HUDEP-2 (cell line): ENCODE data around the gene NR3C2.
"Not testable (repeated sequence)": the region's sequence is repeated elsewhere in the genome, so short reads cannot be mapped to it uniquely, and the experiment has no call there.

Source experiments
- DNase-seq, 76 experiments: peaks; one replicate each; lab custom pipeline; 2025; ENCODE audit not compliant: unreplicated experiment in 76 of 76; lab: John Stamatoyannopoulos, UW

The NR3C2 gene

DNA sequence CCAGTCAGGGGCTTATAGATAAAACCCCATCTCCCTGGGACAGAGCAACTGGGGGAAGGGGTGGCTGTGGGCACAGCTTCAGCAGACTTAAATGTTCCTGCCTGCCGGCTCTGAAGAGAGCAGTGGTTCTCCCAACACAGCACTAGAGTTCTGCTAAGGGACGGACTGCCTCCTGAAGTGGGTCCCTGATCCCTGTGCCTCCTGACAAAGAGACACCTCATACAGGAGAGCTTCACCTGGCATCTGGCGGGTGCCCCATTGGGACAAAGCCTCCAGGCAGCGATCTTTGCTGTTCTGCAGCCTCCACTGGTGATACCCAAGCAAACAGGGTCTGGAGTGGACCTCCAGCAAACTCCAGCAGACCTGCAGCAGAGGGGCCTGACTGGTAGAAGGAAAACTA is 359.1 kb downstream of the NR3C2 start:
- not testable (repeated sequence) for DNase-seq

- no peak for DNase-seq
Measured at GRCh38 chr4:148081745-148082144, 360.5 kb downstream of the NR3C2 start.

DNA sequence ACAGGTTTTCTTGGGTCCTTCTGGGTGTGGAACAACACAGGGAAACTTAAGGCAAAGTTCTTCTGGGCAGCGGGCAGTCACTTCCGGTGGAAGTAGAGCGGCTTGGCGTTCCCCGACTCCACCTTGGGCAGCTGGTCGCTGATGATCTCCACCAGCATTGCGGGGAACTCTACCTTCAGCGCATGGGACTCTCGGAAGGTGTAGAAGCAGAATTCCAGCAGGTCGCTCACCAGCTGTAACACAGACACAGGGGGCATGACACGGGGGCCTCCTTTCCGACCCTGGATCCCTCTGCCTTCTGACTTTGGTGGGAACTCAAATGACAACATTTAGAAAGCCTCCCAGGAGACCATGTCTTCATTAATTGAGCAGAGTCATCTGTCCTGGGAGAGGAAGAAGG is 360.9 kb downstream of the NR3C2 start:
- DNase-seq = no peak

DNA sequence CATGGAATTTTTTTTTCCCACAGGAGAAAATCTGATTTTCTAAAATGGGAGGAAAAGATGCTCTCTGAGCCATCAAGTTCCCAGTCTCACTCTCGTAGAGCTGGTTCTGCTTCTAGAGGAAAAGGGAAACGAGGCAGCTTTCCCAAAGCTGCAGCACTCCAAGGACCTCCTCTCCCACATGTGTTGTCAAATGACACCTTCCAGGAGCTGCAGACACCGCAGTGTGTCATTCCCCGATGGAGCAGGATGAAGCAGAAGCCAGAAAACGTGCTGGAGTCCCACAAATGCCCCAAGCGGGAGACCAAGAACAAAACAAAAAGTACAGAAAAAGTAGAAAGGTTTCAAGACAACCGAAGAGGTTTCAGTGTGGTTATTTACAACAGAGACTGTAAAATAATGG is 362.3 kb downstream of the NR3C2 start:
- DNase-seq = no peak

- no peak for DNase-seq
Measured at GRCh38 chr4:148078061-148078460, 364.2 kb downstream of the NR3C2 start.

DNA sequence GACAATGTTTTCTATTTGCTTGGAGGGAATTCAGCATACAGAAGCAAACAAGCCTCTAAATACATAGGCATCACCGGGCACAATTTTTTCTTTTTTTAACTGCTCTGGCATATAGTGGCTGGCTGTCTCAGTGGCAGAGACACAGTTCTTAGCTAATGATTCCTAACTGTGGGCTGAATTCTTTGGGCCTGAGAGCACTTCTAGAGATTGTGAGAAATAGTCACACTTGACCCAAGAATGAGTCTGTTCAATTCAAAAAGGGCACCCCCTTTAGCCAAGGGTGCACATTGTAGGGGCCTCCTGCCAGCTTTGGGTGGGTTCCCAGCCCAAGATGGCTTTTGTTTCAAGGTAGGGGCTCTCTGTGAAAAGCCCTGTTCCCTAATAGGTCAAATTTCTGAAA is 364.6 kb downstream of the NR3C2 start:
- no peak for DNase-seq

DNA sequence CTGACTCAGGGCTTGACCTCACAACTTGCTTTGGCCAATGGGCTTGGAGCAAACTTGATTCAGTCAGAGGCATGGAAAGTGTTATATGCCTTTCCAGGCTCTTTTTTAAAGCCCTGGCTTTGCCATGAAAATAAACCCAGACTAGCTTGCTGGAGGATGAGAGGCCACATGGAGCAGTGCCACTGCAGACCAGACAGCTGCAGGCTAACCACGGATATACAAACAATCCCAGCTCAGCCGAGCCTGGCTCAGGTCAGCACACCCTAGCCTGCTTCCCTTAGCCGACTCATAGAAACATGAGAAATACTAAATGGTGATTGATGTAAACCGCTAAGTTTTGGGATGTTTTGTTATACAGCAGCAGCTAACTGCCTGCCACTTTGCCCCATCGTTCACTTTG is 365.2 kb downstream of the NR3C2 start:
- no peak for DNase-seq

GRCh38 chr4:148075438-148075837 is 366.8 kb downstream of the NR3C2 start:
- DNase-seq = no peak

DNA sequence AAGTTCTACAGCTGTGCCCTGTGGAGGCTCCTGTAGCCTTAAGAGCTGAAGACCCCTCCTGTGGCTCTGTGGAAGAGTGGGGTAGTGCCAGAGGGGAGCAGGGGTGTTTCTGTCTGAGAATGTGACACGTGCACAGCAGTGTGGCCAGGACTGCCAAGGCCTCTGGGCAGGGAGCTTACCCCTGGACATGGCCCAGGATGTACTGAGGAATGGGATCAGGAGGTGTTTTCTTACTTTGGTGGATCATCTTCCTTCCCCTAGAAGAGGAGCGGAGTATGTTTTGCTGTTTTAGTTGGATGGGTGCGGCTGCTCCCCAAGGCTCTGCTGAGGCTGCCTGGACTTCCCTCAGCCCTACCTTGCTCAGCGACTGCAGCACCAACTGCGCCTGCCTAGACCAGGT is 367.8 kb downstream of the NR3C2 start:
- no peak for DNase-seq

DNA sequence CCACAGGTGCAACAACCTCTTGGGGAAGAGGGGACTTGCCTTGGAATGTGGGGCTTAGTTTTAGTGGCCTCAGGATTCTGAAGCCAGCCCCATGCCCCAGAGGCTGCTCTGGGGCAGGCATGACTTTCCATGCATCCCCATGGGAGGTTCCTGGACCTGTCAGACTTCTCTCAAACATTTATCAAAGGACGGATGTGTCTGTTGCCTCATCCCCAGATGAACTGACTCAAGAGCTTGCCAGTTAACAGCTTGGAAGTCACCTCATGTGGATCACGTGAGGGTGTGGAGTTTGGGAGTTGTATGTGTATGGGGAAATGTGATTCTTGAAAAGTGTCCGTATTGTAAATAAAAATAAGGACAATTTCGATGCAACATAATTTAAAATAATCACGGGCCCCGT is 368.9 kb downstream of the NR3C2 start:
- no peak for DNase-seq

DNA sequence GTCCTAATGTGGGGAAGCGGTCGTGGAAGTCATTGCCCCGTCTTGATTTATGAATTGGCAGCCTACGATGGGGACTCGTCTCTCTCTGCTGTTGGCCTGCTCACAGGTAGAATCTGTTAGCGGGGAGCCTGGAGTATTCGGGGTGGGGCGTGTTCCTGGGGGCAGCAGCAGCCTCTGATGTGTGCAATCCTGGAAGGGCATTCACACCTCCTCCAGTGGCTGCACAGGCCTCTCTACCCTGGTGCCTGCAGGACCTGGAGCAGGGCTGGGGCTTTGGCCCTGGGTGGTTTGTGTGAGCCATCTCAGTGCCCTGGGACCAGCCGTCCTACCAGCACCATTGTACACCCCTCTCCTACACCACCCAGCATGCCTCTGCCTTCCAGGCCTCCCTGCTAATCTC is 369.4 kb downstream of the NR3C2 start:
- DNase-seq = no peak

DNA sequence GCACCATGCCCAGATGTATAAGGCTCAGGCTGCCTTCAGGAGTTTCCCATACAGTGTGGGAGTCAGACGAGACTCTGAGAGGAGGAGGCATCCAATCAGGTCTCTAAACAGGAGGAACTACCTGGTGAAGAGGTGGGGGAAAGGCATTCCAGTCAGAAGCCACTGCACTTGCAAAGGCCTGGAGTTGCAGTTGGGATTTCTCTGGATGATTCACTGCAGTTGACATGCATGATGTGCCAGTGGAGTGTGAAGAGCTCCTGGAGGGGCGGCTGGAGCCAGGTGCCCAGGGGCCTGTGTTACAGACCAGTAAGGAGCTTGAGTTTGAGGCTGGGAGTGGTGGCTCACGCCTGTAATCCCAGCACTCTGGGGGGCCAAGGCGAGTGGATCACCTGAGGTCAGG is 371.2 kb downstream of the NR3C2 start:
- no peak for DNase-seq

GRCh38 chr4:148069895-148070178 is 372.4 kb downstream of the NR3C2 start:
- no peak for DNase-seq

DNA sequence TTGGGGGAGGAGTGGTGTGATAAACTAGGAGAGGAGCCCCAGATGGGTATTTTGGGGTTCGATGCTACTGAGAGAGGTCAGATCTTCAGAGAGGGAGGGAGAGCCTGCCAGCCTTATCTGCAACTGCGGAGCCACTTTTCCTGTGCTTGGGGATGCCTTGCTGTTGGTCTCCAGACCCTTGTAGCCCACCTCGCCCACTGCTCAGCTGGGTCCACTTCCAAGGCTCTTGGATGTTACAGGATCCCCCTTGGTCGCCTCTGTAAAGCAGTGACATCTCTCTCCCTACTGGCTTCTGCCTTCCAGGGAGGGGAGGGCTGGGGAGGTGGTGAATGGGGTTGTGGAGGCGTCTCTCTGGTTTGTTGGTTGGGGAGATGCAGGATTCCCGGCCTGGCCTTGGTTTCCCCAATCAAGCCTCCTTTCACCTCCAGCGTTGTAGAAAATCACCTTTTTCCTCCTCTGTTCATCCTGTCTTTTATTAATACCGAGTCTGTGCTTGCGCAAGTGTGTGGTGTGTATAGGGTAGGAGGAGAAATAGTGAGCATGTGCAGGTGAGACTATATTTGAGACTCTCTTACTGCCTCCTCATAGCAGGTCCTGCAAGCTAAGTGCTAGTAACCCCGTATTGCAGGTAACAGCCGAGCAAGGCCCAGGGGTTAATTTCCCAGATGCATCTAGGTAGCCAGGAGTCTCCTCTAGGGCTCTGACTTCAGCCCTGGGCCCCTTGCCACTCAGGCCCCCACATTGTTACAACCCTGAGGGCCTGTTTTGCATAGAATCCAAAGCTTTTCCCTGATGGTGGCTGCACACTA is 372.9 kb downstream of the NR3C2 start:
- DNase-seq = no peak

DNA sequence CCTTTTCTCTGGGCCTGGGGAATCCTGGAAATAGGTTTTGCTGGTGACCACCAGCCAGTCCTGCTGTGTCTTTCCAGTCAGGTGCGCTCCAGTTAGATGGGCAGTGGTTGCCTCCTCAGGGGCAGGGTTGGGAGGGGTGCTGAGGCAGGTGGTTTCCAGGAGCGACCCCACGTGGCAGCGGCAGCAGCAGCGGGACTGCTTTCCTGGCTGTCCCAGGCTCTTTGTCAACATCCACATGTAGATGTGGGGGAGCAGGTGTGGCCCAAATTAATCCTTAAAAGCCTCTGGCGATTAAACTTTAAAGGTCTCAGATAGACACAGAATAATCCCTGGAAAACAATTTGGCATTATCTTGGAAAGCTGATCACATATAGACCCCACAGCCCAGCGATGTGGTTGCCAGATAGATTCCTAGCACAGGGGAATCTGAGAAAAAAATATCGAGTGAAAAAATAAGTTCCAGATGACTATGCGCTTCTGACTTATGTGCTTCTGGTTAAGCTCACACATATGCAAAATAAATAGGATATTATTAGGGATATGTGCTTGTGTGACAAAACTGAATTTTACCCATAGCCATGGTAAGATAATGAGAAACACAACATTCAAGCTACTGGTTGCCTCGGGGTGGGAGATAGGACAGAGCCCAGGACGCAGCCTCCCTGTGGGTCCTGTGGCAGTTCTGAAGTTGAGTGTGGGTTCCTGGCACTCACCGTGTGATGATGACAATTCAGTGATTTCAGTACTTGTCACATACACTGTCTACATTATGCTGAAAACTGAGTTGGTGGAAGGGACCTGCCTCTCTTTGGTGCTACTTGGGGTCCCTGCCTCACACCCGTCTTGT is 373.9 kb downstream of the NR3C2 start:
- DNase-seq = no peak

GRCh38 chr4:148067301-148067916 is 374.8 kb downstream of the NR3C2 start:
- DNase-seq = no peak

GRCh38 chr4:148065075-148065474 is 377.1 kb downstream of the NR3C2 start:
- no peak for DNase-seq

GRCh38 chr4:148064451-148064850 is 377.8 kb downstream of the NR3C2 start:
- no peak for DNase-seq

DNA sequence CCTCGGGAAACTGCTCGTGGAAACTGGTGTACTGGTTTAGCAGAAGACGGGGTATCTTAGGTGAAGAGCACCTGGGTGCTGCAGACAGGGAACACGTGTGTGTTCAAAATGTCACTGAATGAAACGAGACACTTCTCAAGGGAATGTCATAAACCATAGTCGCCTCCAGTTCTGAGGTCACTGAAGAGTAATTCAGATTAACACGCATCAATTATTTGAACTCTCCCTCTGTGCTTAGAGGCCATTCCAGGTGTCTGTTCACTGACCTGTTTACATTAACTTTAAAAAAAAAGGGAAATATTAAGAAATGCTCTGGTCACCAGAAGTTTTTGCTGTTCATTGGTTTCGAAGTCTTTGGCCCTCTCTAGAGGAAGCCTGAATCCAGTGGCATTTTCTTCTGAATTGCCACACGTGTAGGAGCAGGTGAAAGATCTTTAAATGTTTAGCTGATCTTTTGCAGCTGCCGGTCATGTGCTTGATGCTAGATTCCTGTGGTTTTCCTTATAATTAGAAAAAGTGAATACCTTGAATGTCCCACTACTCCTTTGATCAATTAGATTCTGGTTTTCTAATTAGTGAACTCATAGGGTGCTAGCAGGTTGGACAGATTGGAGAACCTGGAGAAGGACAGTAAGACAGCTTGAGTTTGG is 379.8 kb downstream of the NR3C2 start:
- DNase-seq = no peak

GRCh38 chr4:148061795-148062194 is 380.4 kb downstream of the NR3C2 start:
- no peak for DNase-seq

GRCh38 chr4:148061141-148061481 is 381.1 kb downstream of the NR3C2 start:
- DNase-seq = no peak
